Measurements from ENCODE around the gene GALR3. TPM values are rescaled to one million over a fixed set of nuclear protein-coding genes. Genes with fewer than 3 reads are reported as not detected.
"Not testable (repeated sequence)": the region's sequence is repeated elsewhere in the genome, so short reads cannot be mapped to it uniquely, and the experiment has no call there.

The GALR3 gene
- total and polyA plus RNA-seq, 2 experiments from 2014 or later: not detected

GRCh38 chr22:37796079-37796478 is 27.1 kb upstream of the GALR3 start:
- Histone ChIP-seq H3K79me2 (ENCODE audit: insufficient read depth) (no peaks in the 10 kb centered on the region), H3K4me3 (no peak overlapping the region), H3K9me3 (ENCODE audit: low read depth) (no peaks in the 10 kb centered on the region), H3K9me2 (ENCODE audit: insufficient read depth) (no peaks in the 10 kb centered on the region), H3K9ac (no peak overlapping the region), H3K36me3 (ENCODE audit: low read depth) (no peaks in the 10 kb centered on the region), H4K20me1 (ENCODE audit: insufficient read depth) (no peaks in the 10 kb centered on the region), H3K4me2 (ENCODE audit: unreplicated experiment) (no peak overlapping the region), H3F3A (ENCODE audit: insufficient read depth) (peaks cover 10% of the 10 kb centered on the region; the same call in 1 of the 2 replicates), H3K27me3 (replicated peaks; ENCODE audit: insufficient read depth) (no peaks in the 10 kb centered on the region), H3K27ac (no peak overlapping the region), H3K4me1 (ENCODE audit: insufficient read depth) (no peaks in the 10 kb centered on the region), H2AFZ (no peak overlapping the region)
- TF ChIP-seq EZH2 (IDR thresholded peaks at IDR 0.05; ENCODE audit: insufficient read depth, poor library complexity, severe bottlenecking) (no peak), EZH2phosphoT487 (IDR thresholded peaks at IDR 0.05; ENCODE audit: insufficient read depth, low read depth) (no peak)
- WGBS, 2 experiments (ENCODE audit: low coverage in 1 of 2, low lambda C conversion rate in 2 of 2, missing lambda C conversion rate in 2 of 2): 90 to 92% methylated on average over 3 of the region's 3 CpGs
- no peak for DNase-seq
- in situ Hi-C loops (cut with MboI): loop anchor here (10.0 kb wide), 1 partner anchor 171 kb away; no protein-coding TSS in a partner anchor

GRCh38 chr22:37797259-37797658 is 25.9 kb upstream of the GALR3 start:
- H3K4me3 ChIP-seq; H3K27me3 ChIP-seq (replicated peaks; ENCODE audit: insufficient read depth); H3K79me2 ChIP-seq (ENCODE audit: insufficient read depth); H3K9ac ChIP-seq; H3F3A ChIP-seq (ENCODE audit: insufficient read depth); H4K20me1 ChIP-seq (ENCODE audit: insufficient read depth); H3K9me3 ChIP-seq (ENCODE audit: low read depth); H2AFZ ChIP-seq; DNase-seq; H3K4me1 ChIP-seq (ENCODE audit: insufficient read depth); H3K4me2 ChIP-seq (ENCODE audit: unreplicated experiment); H3K36me3 ChIP-seq (ENCODE audit: low read depth); H3K27ac ChIP-seq; H3K9me2 ChIP-seq (ENCODE audit: insufficient read depth): not testable (repeated sequence)
- in situ Hi-C loops (cut with MboI): loop anchor here (10.0 kb wide), 1 partner anchor 172 kb away; no protein-coding TSS in a partner anchor
- WGBS, 2 experiments (ENCODE audit: low coverage in 1 of 2, low lambda C conversion rate in 2 of 2, missing lambda C conversion rate in 2 of 2): 81 to 85% methylated on average over 7 of the region's 7 CpGs

GRCh38 chr22:37797874-37798500 is 25.2 kb upstream of the GALR3 start:
- no peak for DNase-seq
- Histone ChIP-seq H3F3A (ENCODE audit: insufficient read depth) (no peaks in the 10 kb centered on the region), H3K4me3 (no peak overlapping the region), H3K4me2 (ENCODE audit: unreplicated experiment) (no peak overlapping the region), H3K9ac (no peak overlapping the region), H4K20me1 (ENCODE audit: insufficient read depth) (no peaks in the 10 kb centered on the region), H3K27me3 (replicated peaks; ENCODE audit: insufficient read depth) (no peaks in the 10 kb centered on the region), H3K4me1 (ENCODE audit: insufficient read depth) (no peaks in the 10 kb centered on the region), H3K79me2 (ENCODE audit: insufficient read depth) (no peaks in the 10 kb centered on the region), H3K36me3 (ENCODE audit: low read depth) (no peaks in the 10 kb centered on the region), H3K9me3 (ENCODE audit: low read depth) (no peaks in the 10 kb centered on the region), H3K9me2 (ENCODE audit: insufficient read depth) (no peaks in the 10 kb centered on the region), H3K27ac (no peak overlapping the region), H2AFZ (no peak overlapping the region)
- TF ChIP-seq EZH2phosphoT487 (IDR thresholded peaks at IDR 0.05; ENCODE audit: insufficient read depth, low read depth) (no peak), EZH2 (IDR thresholded peaks at IDR 0.05; ENCODE audit: insufficient read depth, poor library complexity, severe bottlenecking) (no peak)
- in situ Hi-C loops (cut with MboI): loop anchor here (10.0 kb wide), 1 partner anchor 173 kb away; no protein-coding TSS in a partner anchor
- WGBS, 2 experiments (ENCODE audit: low coverage in 1 of 2, low lambda C conversion rate in 2 of 2, missing lambda C conversion rate in 2 of 2): 38 to 42% methylated on average over 13 to 14 of the region's 14 CpGs

GRCh38 chr22:37799979-37800378 is 23.2 kb upstream of the GALR3 start:
- in situ Hi-C loops (cut with MboI): loop anchor here (10.0 kb wide), 1 partner anchor 175 kb away; no protein-coding TSS in a partner anchor
- not testable (repeated sequence) for H3K9me3 ChIP-seq (ENCODE audit: low read depth); H3K27me3 ChIP-seq (replicated peaks; ENCODE audit: insufficient read depth)

GRCh38 chr22:37801946-37802309 is 21.3 kb upstream of the GALR3 start:
- H2AFZ ChIP-seq: peak overlapping the region; percentile 96
- H3K4me3 ChIP-seq: peak overlapping the region; percentile 75

More at GRCh38 chr22:37799979-37800378, 23.2 kb upstream of the GALR3 start:
- H3K79me2 ChIP-seq (ENCODE audit: insufficient read depth); H3K4me1 ChIP-seq (ENCODE audit: insufficient read depth); H3K4me3 ChIP-seq; H3F3A ChIP-seq (ENCODE audit: insufficient read depth); H2AFZ ChIP-seq; H3K4me2 ChIP-seq (ENCODE audit: unreplicated experiment); DNase-seq; H4K20me1 ChIP-seq (ENCODE audit: insufficient read depth); H3K9me2 ChIP-seq (ENCODE audit: insufficient read depth); H3K27ac ChIP-seq; H3K36me3 ChIP-seq (ENCODE audit: low read depth); H3K9ac ChIP-seq: not testable (repeated sequence)
- 74 to 81% methylated on average over 9 of the region's 9 CpGs for WGBS, 2 experiments (ENCODE audit: low coverage in 1 of 2, low lambda C conversion rate in 2 of 2, missing lambda C conversion rate in 2 of 2)

More at GRCh38 chr22:37801946-37802309, 21.3 kb upstream of the GALR3 start:
- Histone ChIP-seq H3K79me2 (ENCODE audit: insufficient read depth) (0 out of 2 replicates have a peak, but pooled peaks cover 7% of the 10 kb centered on the region), H3K4me2 (ENCODE audit: unreplicated experiment) (peak overlapping the region; percentile 96), H3K9me3 (ENCODE audit: low read depth) (no peaks in the 10 kb centered on the region), H3K27ac (no peak overlapping the region), H3K27me3 (replicated peaks; ENCODE audit: insufficient read depth) (no peaks in the 10 kb centered on the region), H3K36me3 (ENCODE audit: low read depth) (no peaks in the 10 kb centered on the region), H3K9ac (peak overlapping the region; percentile 71), H3K4me1 (ENCODE audit: insufficient read depth) (peaks cover 11% of the 10 kb centered on the region), H4K20me1 (ENCODE audit: insufficient read depth) (no peaks in the 10 kb centered on the region), H3F3A (ENCODE audit: insufficient read depth) (peaks cover 14% of the 10 kb centered on the region; the same call in 1 of the 2 replicates), H3K9me2 (ENCODE audit: insufficient read depth) (no peaks in the 10 kb centered on the region)
- WGBS, 2 experiments (ENCODE audit: low coverage in 1 of 2, low lambda C conversion rate in 2 of 2, missing lambda C conversion rate in 2 of 2): 2 to 6% methylated on average over 11 to 13 of the region's 13 CpGs
- no peak for TF ChIP-seq EZH2phosphoT487 (IDR thresholded peaks at IDR 0.05; ENCODE audit: insufficient read depth, low read depth)
- TF ChIP-seq EZH2 (IDR thresholded peaks at IDR 0.05; ENCODE audit: insufficient read depth, poor library complexity, severe bottlenecking): no peak
- peak; percentile 28 for DNase-seq
- in situ Hi-C loops (cut with MboI): no loop called here

All from GM23248 (cell line).